Measurements from ENCODE around the gene CIPC. TPM values are rescaled to one million over a fixed set of nuclear protein-coding genes. Genes with fewer than 3 reads are reported as not detected.

The CIPC gene
- polyA plus RNA-seq, 1 donor from 2014 or later, result 36.7 TPM

- no peak overlapping the region for H2AFZ ChIP-seq (ENCODE audit: low read depth, low read length)
- H3K27me3 ChIP-seq (ENCODE audit: insufficient read depth, low read depth, low read length), result peaks cover 20% of the 10 kb centered on the region
- H3K79me2 ChIP-seq (replicated peaks; ENCODE audit: insufficient read depth, low read length), result no peaks in the 10 kb centered on the region
- H3K27ac ChIP-seq (ENCODE audit: low read length), result no peak overlapping the region
- H3K9me2 ChIP-seq (ENCODE audit: insufficient read depth, low read length), result no peaks in the 10 kb centered on the region
- TF ChIP-seq CTCF (IDR thresholded peaks at IDR 0.05; ENCODE audit: poor library complexity, severe bottlenecking), result no peak
- TF ChIP-seq MXI1 (conservative IDR thresholded peaks at IDR 0.05; ENCODE audit: poor library complexity, severe bottlenecking), result no peak
- no peak for TF ChIP-seq RAD21 (conservative IDR thresholded peaks at IDR 0.05)
- no peak for TF ChIP-seq SMC3 (conservative IDR thresholded peaks at IDR 0.05; ENCODE audit: poor library complexity)
- TF ChIP-seq POLR2AphosphoS5 (IDR thresholded peaks at IDR 0.05), result no peak
- TF ChIP-seq EZH2 (IDR thresholded peaks at IDR 0.05; ENCODE audit: borderline replicate concordance, insufficient read depth, low read length, poor library complexity, severe bottlenecking), result no peak
- TF ChIP-seq TAF1 (IDR thresholded peaks at IDR 0.05; ENCODE audit: low read depth), result no peak
- TF ChIP-seq EP300 (conservative IDR thresholded peaks at IDR 0.05; ENCODE audit: poor library complexity, severe bottlenecking), result no peak
- TF ChIP-seq REST (IDR thresholded peaks at IDR 0.05; ENCODE audit: borderline replicate concordance), result no peak
- no peaks in the 10 kb centered on the region for H3K9me3 ChIP-seq (ENCODE audit: low read length)
- H3K9ac ChIP-seq (ENCODE audit: low read length), result no peak overlapping the region
- H4K20me1 ChIP-seq (ENCODE audit: insufficient read depth), result no peaks in the 10 kb centered on the region
- no peak overlapping the region for H3K4me2 ChIP-seq (ENCODE audit: low read length)
- H3F3A ChIP-seq (ENCODE audit: insufficient read depth, low read length, poor library complexity, severe bottlenecking), result no peaks in the 10 kb centered on the region
- H3K4me3 ChIP-seq (ENCODE audit: low read length), result no peak overlapping the region
- H3K36me3 ChIP-seq (ENCODE audit: insufficient read depth, low read length), result no peaks in the 10 kb centered on the region
Measured at GRCh38 chr14:77131871-77132486, 33.9 kb downstream of the CIPC start.

GRCh38 chr14:77133720-77134338, 35.8 kb downstream of the CIPC start:
- TF ChIP-seq REST (IDR thresholded peaks at IDR 0.05; ENCODE audit: borderline replicate concordance), result peak; percentile 31
- TF ChIP-seq EP300 (conservative IDR thresholded peaks at IDR 0.05; ENCODE audit: poor library complexity, severe bottlenecking), result no peak
- H3K36me3 ChIP-seq (ENCODE audit: insufficient read depth, low read length), result no peaks in the 10 kb centered on the region
- H3F3A ChIP-seq (ENCODE audit: insufficient read depth, low read length, poor library complexity, severe bottlenecking), result no peaks in the 10 kb centered on the region
- H3K9me2 ChIP-seq (ENCODE audit: insufficient read depth, low read length), result no peaks in the 10 kb centered on the region
- H4K20me1 ChIP-seq (ENCODE audit: insufficient read depth), result no peaks in the 10 kb centered on the region
- H3K4me3 ChIP-seq (ENCODE audit: low read length), result no peak overlapping the region
- no peak overlapping the region for H3K4me2 ChIP-seq (ENCODE audit: low read length)
- H3K27ac ChIP-seq (ENCODE audit: low read length), result no peak overlapping the region
- no peaks in the 10 kb centered on the region for H3K9me3 ChIP-seq (ENCODE audit: low read length)
- H3K27me3 ChIP-seq (ENCODE audit: insufficient read depth, low read depth, low read length), result peaks cover 28% of the 10 kb centered on the region
- no peak overlapping the region for H2AFZ ChIP-seq (ENCODE audit: low read depth, low read length)
- no peaks in the 10 kb centered on the region for H3K79me2 ChIP-seq (replicated peaks; ENCODE audit: insufficient read depth, low read length)
- no peak overlapping the region for H3K9ac ChIP-seq (ENCODE audit: low read length)

Measured in neural cell (in vitro differentiated cells).